ENCODE measurements around the gene YOD1.

The YOD1 gene

GRCh38 chr1:207051191-207051943, at the start of gene YOD1:
Gene YOD1 (minus strand): TSS chr1:207051208. CDS start chr1:207051030, 178 bp downstream.
- DNase-seq (ENCODE audit: low read depth) = peak; percentile 77

GRCh38 chr1:207097871-207098324, 46.9 kb upstream of the YOD1 start:
- no peak for DNase-seq (ENCODE audit: low read depth)

GRCh38 chr1:207093944-207094343, 42.9 kb upstream of the YOD1 start:
- no peak for DNase-seq (ENCODE audit: low read depth)

DNA sequence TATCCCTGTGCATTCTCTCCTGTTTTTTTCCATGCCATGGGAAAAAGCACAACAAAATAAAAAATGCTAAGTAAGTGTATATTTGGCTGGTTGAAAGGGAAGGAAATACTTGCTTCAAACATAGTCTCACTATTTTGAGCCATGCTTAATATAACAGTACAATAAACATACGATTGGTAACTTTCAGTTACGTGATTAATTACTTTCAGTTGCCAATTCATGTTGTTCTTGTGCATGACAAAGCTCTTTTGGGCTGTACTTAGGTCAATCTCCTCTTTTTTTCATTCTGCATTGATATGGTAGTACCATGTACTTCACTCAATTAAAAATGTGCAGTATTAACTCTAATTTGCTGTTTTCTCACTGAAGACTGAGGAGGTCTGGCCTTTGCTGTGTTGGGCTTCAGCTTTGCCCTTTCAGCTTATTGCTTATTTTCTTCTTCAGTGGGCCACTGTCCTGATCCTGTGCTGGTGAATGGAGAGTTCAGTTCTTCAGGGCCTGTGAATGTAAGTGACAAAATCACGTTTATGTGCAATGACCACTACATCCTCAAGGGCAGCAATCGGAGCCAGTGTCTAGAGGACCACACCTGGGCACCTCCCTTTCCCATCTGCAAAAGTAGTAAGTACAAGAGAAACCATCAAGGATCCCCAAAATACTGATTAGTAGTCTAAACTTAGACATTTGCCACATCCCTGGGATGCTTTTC, 40.3 kb upstream of the YOD1 start:
- DNase-seq (ENCODE audit: low read depth) = no peak

- DNase-seq (ENCODE audit: low read depth) = no peak
Measured at GRCh38 chr1:207089627-207090355, 38.8 kb upstream of the YOD1 start.

GRCh38 chr1:207088701-207089626, 38.0 kb upstream of the YOD1 start, which contains the start of gene C4BPB:
Gene C4BPB (plus strand): TSS chr1:207088860. CDS start chr1:207089532, 672 bp downstream.
- no peak for DNase-seq (ENCODE audit: low read depth)

GRCh38 chr1:207088161-207088560, 37.2 kb upstream of the YOD1 start:
- DNase-seq (ENCODE audit: low read depth) = peak; percentile 51

- no peak for DNase-seq (ENCODE audit: low read depth)
Measured at GRCh38 chr1:207085887-207086286, 34.9 kb upstream of the YOD1 start.

GRCh38 chr1:207084701-207085180, 33.7 kb upstream of the YOD1 start:
- peak; percentile 85 for DNase-seq (ENCODE audit: low read depth)

GRCh38 chr1:207084232-207084631, 33.2 kb upstream of the YOD1 start:
- DNase-seq (ENCODE audit: low read depth) = peak; percentile 31

- DNase-seq (ENCODE audit: low read depth) = no peak
Measured at GRCh38 chr1:207081806-207082205, 30.8 kb upstream of the YOD1 start.

- DNase-seq (ENCODE audit: low read depth) = no peak
Measured at GRCh38 chr1:207081088-207081487, 30.1 kb upstream of the YOD1 start.

DNA sequence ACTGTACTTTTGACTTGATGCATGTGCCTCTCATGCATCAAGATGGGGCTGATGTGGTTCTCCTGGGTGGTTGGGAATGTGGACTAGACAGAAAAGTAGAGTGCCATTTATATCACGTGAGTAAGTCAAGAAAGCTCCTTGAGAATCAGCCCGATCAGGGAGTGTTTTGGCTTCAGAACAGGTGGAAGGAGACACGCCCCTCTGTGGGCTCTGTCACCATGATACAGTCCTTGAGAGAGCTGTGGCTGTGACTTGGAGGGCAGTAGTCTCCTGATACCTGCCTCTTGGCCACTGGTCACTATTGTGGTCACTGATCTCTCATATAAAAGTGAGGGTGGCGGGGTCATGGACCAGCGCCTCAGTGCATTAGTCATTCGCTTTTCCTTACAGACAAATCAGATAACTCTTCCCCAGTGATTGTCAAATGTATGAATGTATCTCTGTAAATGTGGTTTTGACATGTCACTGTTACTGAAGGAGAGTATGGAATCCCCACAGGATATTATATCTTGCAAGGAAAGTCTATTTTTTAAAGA, 28.8 kb upstream of the YOD1 start:
- no peak for DNase-seq (ENCODE audit: low read depth)

DNA sequence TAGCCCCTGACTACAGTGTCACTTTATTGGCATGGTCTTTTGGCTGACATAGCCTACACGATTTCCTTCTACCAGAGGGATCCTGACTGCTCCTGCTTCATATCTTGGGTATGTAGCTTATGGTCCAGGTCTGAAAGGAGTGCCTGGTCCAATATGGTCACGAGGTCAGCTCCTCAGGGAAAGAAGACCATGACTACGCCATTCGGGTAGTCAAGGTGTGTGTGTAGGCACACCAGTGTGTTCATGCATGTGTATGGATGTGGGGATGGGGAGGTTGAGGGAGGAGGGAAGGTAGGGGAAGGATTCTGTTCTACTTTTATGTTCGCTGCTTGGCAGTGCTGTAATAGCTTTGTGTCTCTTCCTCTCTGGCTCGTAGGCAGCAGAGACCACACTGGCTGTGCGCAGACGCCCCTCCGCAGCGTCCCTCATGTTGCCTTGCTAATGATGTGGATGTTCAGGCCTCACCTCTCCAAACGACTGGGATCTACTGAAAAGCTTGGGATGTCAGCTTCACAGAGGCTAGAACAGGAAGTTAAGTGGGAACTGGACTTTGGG, 27.6 kb upstream of the YOD1 start:
- DNase-seq (ENCODE audit: low read depth) = no peak

DNA sequence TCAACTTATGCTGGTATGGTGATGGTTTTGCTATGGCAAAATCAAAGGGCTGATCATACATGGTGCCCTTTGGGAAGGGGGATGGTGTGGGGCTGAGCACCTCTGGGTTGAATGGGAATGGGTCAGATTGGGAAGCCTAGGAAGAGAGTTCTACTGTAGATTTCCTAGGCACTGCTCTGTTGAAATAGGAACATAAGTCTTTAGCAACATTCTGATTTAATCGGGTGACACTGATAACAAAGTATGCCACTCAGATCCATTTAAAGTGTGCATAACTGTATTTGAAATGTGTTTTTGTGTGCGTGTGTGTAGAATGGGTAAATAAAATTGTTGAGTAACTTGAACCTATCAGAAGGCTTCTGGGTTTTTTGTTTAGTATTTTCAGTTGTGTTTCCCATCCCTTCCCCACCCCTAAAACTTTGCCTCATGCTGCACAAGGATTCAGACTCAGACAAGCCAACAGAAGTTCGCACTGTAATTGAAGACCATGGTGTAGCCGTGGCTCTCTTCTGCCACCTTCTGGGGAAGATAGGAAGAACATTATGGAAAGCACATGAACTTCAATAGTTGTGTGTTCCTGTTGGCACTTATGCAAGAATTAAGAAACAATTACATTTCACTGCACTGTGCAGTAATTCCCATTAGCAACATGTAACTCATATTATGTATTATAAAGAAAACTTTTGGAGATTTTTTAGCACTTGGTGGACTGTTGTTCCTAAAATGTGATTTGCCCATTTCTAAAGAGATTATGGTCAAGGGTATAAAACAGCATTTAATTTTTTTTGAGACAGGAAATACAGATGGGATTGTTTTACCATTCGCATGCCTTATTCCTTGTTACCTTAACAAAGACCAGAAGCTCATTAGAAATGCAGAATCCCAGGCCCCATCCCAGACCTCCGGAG, 26.7 kb upstream of the YOD1 start:
- DNase-seq (ENCODE audit: low read depth) = peak; percentile 80

DNA sequence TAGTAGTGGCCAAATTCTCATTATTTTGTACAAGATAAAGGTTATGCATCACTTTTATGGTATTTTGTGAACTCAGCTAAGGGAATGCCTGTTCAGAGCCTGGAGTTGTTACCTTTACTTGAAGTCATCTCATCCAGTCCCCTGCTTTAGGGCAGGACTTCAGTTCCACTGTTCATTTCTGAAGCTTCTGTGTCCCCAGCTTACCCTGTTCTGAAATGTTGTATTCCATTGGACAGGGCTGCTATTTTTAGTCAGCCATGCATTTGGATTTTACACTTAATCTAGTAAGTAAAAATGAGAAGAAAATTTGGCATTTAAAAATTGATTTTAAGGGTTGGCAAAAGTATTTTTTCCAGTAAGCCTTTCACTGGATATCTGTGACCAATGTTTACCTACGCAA, 26.0 kb upstream of the YOD1 start:
- no peak for DNase-seq (ENCODE audit: low read depth)

GRCh38 chr1:207076181-207076955, 25.4 kb upstream of the YOD1 start:
- peak; percentile 40 for DNase-seq (ENCODE audit: low read depth)

GRCh38 chr1:207073906-207074820, 23.2 kb upstream of the YOD1 start:
- no peak for DNase-seq (ENCODE audit: low read depth)
